ENCODE data around the gene RAB40AL. TPM values are rescaled to one million over a fixed set of nuclear protein-coding genes. Genes with fewer than 3 reads are reported as not detected.

Gene RAB40AL, protein sequence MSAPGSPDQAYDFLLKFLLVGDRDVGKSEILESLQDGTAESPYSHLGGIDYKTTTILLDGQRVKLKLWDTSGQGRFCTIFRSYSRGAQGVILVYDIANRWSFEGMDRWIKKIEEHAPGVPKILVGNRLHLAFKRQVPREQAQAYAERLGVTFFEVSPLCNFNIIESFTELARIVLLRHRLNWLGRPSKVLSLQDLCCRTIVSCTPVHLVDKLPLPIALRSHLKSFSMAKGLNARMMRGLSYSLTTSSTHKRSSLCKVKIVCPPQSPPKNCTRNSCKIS
- not detected in 2 replicates for total RNA-seq

DNA sequence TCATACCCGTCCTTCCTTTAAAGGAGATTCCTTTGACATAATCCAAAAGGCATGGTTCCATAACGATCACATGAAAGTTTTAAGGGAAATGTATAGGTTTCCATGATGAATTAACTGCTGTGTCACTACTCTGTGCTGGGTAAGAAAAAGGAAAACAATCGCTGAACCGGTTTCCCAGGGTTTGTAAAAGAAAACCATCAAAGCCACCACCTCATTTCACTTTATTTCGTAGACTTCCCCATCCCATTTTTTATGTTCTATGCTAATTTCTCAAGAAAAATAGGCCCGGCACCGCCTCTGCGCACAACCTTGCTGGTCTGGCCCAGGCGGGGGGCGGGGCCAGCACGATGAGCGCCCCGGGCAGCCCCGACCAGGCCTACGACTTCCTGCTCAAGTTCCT, at the start of gene RAB40AL:
Gene RAB40AL (plus strand): TSS at position 301 of the 400 bp plus-strand sequence. CDS start 47 bp downstream, at position 348.

Other genes with a start within 250 kb of the RAB40AL start
- gene GPRASP2, start 224.8 kb upstream of the RAB40AL start, total RNA-seq: 6.1 and 8.6 TPM in 2 replicates
- 0.54 and 1.1 TPM in 2 replicates for gene GPRASP3, start 216.5 kb upstream of the RAB40AL start, total RNA-seq
- 0.32 and 1.3 TPM in 2 replicates for gene BEX1, start 126.9 kb downstream of the RAB40AL start, total RNA-seq
- gene NXF3, start 155.9 kb downstream of the RAB40AL start, total RNA-seq: not detected in 2 replicates